Head of caudate nucleus (tissue), 42 donors: ENCODE data around the gene TNRC18.
"Not testable (repeated sequence)": the region's sequence is repeated elsewhere in the genome, so short reads cannot be mapped to it uniquely, and the experiment has no call there.

ENCODE experiments used
- DNase-seq, 42 donors: peaks; one replicate each; pipeline versions ENCODE4 v3.0.0 to v3.0.0-alpha.2; 2020 to 2021; ENCODE audit warnings: mixed read lengths in 7 of 42
- intact Hi-C: fragments of 100-400 bp; cut with DNase I; formaldehyde crosslinking; loops from one replicate; pipeline ENCODE4 v1.15.0; 2022

Gene TNRC18

DNA sequence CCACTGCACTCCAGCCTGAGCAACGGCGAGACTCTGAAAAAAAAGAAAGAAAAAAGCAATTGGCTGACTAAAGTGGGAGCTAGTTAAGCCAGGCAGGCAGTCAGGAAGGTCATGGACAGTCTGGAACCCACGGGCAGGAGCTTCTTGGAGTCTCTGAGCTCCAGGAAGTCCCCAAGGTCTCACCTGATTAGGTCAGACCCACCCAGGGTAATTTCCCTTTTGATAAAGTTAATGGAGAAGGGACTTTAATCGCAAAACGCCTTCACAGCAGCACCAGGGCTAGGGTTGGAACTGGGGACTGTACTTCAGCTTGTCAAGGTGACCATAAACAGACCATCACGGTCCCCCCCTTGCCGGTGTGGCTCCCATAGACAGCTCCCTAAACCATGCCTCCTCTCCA is 134.3 kb downstream of the TNRC18 start:
- intact Hi-C loops, result no loop called here
- no peak for DNase-seq

GRCh38 chr7:5288560-5288959 is 135.1 kb downstream of the TNRC18 start:
- DNase-seq, intact Hi-C loops: not testable (repeated sequence)

GRCh38 chr7:5287802-5288201 is 135.8 kb downstream of the TNRC18 start:
- intact Hi-C loops, result no loop called here
- DNase-seq, result no peak

DNA sequence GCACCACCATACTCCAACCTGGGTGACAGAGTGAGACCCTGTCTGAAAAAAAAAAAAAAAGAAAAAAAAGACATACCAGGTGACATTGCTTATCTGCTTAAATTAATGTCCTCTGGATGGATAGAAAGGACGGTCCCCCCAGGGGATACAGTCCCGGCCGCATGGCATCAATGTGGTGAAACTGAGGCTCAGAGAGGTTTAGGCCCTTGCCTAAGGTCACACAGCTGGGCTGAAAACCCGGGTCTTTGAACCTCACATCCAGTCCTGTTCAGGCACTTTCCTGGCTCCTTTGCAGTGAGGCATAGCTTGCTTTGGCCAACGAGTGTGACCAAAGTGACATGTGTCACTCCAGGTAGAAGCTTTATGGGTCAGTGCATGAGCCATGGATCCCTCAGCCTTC is 136.3 kb downstream of the TNRC18 start:
- DNase-seq, intact Hi-C loops: not testable (repeated sequence)

GRCh38 chr7:5286933-5287332 is 136.7 kb downstream of the TNRC18 start:
- intact Hi-C loops, result no loop called here
- DNase-seq, result no peak

DNA sequence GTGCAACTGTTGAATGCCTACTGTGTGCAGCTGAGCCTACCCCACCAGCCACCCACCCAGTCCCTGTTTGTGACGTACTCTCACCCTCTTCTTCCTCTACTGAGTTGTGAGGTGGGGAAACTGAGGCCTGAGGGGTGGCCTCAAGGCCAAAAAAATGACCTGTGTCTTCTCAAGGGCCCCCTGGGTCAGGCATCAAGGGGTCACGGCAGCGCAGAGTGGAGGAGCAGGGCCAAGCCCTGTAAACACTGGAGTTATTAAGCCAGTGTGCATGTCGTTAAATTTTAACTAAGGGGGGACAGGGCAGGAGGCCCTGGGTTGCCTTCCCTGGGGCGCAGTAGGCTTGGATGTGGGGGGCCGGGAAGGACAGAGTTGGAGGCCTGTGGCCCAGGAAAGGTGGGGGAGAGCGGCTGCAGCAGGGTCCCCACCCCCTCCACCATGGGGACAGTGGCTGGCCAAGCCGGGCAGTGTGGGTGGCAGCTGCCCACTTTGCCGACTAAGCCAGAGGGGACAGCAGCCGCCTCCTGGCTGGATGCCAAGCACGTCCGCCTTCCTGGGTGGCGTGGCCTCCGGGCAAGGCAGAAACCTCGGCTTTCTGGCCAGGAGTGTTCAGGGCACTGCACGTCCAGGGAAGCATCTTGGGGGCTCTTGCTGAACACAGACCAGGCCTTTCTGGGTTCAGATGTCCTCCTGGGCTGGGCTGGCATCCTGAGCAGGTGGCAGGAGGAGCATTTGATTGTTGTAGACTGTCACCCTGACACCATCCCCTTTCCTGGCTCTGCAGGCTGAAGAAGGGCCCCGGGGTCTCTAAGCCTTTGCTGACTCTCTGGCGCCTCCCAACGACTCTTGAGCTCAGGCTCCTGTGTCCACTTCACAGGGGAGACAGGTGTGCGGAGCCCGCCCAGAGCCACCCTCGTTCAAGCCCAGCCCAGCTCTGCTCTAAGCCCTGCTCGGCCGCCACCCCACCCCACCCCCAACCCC is 139.0 kb downstream of the TNRC18 start:
- DNase-seq, result peak; percentile 21 to 79 (median 66)
- intact Hi-C loops, result no loop called here

- DNase-seq, result no peak
- intact Hi-C loops, result no loop called here
Measured at GRCh38 chr7:5283421-5284303, 140.0 kb downstream of the TNRC18 start.

- DNase-seq, result peak in 37 of 42 donors; percentile 30 to 80 (median 55)
- intact Hi-C loops, result no loop called here
Measured at GRCh38 chr7:5282543-5283316, 140.9 kb downstream of the TNRC18 start, which contains the start of gene SLC29A4. Gene SLC29A4, plus strand, starts transcription at chr7:5282943. Its CDS starts 4,874 bp downstream, at chr7:5287817.

DNA sequence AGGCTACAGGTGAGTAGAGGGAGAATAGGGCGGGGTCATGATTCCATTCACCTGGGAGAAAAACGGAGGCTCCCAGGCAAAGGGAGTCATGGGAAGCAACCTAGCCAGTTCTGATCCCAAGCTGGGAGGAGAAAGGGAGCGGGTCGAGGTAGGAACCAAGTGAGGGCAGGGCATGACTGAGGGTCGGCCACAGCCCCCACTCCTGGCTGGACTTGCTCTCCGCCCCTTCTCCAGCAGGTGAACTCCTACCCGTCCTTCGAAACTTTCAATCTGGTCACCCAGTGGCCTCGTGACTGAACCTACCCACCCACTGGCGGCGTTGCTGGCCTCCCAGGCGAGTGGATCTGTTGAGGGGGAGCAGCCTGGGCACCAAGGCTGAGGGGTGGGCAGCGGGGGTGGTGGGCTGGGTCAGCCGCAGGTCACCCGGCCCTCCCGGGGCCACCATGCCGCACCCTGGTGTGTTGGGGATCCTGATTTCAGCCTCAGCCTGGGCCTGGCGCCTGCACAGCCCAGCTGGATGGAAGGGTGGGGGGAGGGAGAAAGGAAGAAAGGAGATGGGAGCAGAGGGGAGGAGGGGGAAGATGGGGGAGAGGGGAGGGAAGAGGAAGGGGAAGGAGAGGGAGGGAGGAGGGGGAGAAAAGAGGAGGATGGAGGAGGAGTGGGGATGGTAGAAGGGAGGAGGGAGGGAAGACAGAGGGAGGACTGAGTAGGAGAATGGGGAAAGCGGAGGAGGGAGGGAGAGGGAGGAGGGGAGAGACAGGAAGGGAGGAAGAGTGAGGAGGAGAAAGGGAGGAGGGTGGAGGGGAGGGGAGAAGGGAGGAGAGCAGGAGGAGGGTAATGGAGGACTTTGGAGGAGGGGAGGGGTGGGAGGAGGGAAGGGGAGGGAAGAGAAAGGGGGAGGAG is 141.8 kb downstream of the TNRC18 start:
- DNase-seq, result not testable (repeated sequence)

GRCh38 chr7:5279734-5280133 is 143.9 kb downstream of the TNRC18 start:
- intact Hi-C loops, result no loop called here

More for the DNA sequence above, 141.8 kb downstream of the TNRC18 start:
- intact Hi-C loops, result not testable (repeated sequence)

DNA sequence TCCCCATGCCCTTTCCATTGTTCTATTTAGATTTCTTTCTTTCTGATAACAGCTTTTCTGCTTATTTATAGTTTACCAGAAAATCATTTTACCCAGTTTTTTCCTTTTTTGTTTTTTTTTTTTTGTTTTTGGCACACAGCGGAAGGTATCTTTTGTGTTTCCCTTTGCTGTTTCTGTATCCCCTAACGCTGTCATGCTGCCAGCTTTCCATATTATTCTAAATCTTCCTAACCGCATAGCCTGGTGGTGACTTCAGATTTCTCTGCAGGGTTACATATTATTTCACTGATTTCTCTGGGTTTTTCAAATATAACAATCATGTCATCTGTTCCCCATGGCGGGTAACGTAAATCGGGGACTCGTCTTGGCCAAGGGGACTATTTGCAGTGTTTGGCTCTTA is 144.9 kb downstream of the TNRC18 start:
- no peak for DNase-seq
- intact Hi-C loops, result no loop called here

More at GRCh38 chr7:5279734-5280133, 143.9 kb downstream of the TNRC18 start:
- no peak for DNase-seq

DNA sequence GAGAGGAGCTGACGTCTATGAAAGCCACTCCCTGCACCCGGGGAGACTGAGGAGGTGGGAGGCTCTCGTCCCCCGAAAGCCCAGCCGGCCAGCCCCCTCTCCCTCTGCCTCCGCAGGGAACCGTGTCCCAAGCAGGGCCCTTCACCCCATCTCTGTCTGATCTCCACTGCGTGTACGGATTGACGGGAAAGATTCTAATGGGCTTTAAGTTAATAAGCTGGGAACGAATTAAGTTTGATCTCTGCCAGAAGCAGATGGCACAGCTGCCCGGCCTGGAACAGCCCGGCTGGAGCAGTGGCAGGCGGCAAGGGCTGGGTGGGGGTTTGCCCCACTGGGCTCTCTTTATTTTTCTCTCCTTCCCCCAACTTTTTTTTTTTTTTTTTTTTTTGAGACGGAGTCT is 147.0 kb downstream of the TNRC18 start:
- DNase-seq, result no peak
- intact Hi-C loops, result no loop called here

- DNase-seq, intact Hi-C loops: not testable (repeated sequence)
Measured at GRCh38 chr7:5276123-5276522, 147.5 kb downstream of the TNRC18 start.

GRCh38 chr7:5275510-5275909 is 148.1 kb downstream of the TNRC18 start:
- DNase-seq, result peak in 1 of 42 donors; percentile 15
- intact Hi-C loops, result not testable (repeated sequence)

GRCh38 chr7:5274985-5275431 is 148.6 kb downstream of the TNRC18 start:
- intact Hi-C loops, DNase-seq: not testable (repeated sequence)

- intact Hi-C loops, result no loop called here
- no peak for DNase-seq
Measured at GRCh38 chr7:5274441-5274840, 149.2 kb downstream of the TNRC18 start.

DNA sequence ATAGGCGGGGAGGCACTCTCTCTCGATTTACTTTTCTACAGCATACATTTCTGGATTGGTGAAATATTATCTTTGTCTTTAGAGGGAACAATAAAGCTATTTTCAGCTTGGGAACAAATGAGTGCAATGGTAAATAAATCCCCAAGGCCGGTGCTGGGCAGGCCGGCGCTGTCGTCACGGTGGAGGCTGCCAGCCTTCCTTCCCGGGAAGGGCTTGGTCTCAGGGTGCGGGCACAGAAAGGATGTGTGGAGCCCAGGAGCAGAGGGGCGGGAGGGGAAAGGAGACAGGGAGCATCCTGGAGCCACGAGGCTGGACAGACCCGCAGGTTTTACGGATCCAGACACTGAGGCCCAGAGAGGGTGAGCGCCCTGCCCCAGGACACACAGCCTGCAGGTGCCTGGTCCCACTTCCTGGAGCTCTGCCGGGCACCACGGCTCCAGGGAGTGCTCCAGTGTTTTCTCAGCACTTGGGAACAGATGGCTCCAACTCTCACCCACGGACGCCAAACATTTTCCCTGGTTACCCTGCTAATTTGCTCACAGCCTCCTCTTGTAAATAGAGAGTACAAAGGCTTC is 149.7 kb downstream of the TNRC18 start:
- DNase-seq, intact Hi-C loops: not testable (repeated sequence)
